Right atrium auricular region (tissue), 2 donors: ENCODE measurements around the gene HOXC13. TPM values are rescaled to one million over a fixed set of nuclear protein-coding genes. Genes with fewer than 3 reads are reported as not detected.

Source experiments
- DNase-seq: peaks from one replicate; pipeline ENCODE4 v3.0.0-alpha.2; 2019; ENCODE audit warnings: low spot score
- H3K27ac ChIP-seq, 2 donors: fragments of 200-600 bp; sonication (generic); 1 replicate in 1 of 2; 2 replicates in 1 of 2; pipeline ENCODE4 v1.5.1; 2016 to 2019
- H3K27me3 ChIP-seq, 2 donors: fragments of 200-600 bp; sonication (generic); one replicate each; pipeline versions ENCODE4 v1.5.1 to v1.6.0; 2017 to 2019
- H3K36me3 ChIP-seq: fragments of 200-600 bp; sonication (generic); one replicate; pipeline ENCODE4 v1.5.1; 2016
- H3K4me1 ChIP-seq, 2 donors: fragments of 200-600 bp; sonication (generic); one replicate each; pipeline versions ENCODE4 v1.5.1 to v1.6.0; 2017 to 2019
- H3K4me3 ChIP-seq, 2 donors: fragments of 200-600 bp; sonication (generic); 1 replicate in 1 of 2; 2 replicates in 1 of 2; pipeline ENCODE4 v1.5.1; 2017 to 2019; ENCODE audit warnings: mild to moderate bottlenecking in 1 of 2, moderate library complexity in 1 of 2
- H3K9me3 ChIP-seq, 2 donors: fragments of 200-600 bp; sonication (generic); one replicate each; pipeline ENCODE4 v1.5.1; 2019
- CTCF ChIP-seq, 2 donors: fragments of 200-600 bp; sonication (generic); IDR thresholded peaks; one replicate each; pipeline ENCODE4 v1.5.1; 2019; ENCODE audit warnings: antibody characterized with exemption in 2 of 2
- total RNA-seq, 2 donors: library from RNA; depleted of rRNA; stranded (reverse); fragments of >200 nt; gene quantifications; one replicate each; pipeline ENCODE4 v1.1.0, GENCODE V29; 2016

The HOXC13 gene
- total RNA-seq, 2 donors from 2014 or later: not detected

- no peaks in the 10 kb centered on the region for H3K9me3 ChIP-seq
- H3K4me3 ChIP-seq: no peak overlapping the region
- H3K36me3 ChIP-seq: no peaks in the 10 kb centered on the region
- DNase-seq: no peak
- peaks cover 0 to 26% of the 10 kb centered on the region in 2 donors for H3K4me1 ChIP-seq
- no peak overlapping the region for H3K27ac ChIP-seq
- TF ChIP-seq CTCF (IDR thresholded peaks at IDR 0.05): no peak
- peaks cover 74 to 85% of the 10 kb centered on the region in 2 donors for H3K27me3 ChIP-seq
These were observed 17.7 kb downstream of the HOXC13 start for GRCh38 chr12:53956251-53956887.

GRCh38 chr12:53956914-53957536 is 18.4 kb downstream of the HOXC13 start:
- Histone ChIP-seq H3K27ac (no peak overlapping the region), H3K36me3 (no peaks in the 10 kb centered on the region), H3K9me3 (no peaks in the 10 kb centered on the region), H3K27me3 (peaks cover 76 to 85% of the 10 kb centered on the region in 2 donors), H3K4me3 (no peak overlapping the region), H3K4me1 (peaks cover 0 to 22% of the 10 kb centered on the region in 2 donors)
- no peak for TF ChIP-seq CTCF (IDR thresholded peaks at IDR 0.05)
- no peak for DNase-seq

GRCh38 chr12:53958128-53958527 is 19.5 kb downstream of the HOXC13 start:
- no peaks in the 10 kb centered on the region for H3K36me3 ChIP-seq
- H3K27ac ChIP-seq: no peak overlapping the region
- H3K4me1 ChIP-seq: peaks cover 0 to 21% of the 10 kb centered on the region in 2 donors
- H3K4me3 ChIP-seq: no peak overlapping the region
- DNase-seq: no peak
- peaks cover 73 to 82% of the 10 kb centered on the region in 2 donors for H3K27me3 ChIP-seq
- TF ChIP-seq CTCF (IDR thresholded peaks at IDR 0.05): no peak
- no peaks in the 10 kb centered on the region for H3K9me3 ChIP-seq

GRCh38 chr12:53959314-53959713 is 20.7 kb downstream of the HOXC13 start:
- TF ChIP-seq CTCF (IDR thresholded peaks at IDR 0.05): no peak
- peaks cover 75 to 83% of the 10 kb centered on the region in 2 donors for H3K27me3 ChIP-seq

GRCh38 chr12:53960187-53961024 is 21.8 kb downstream of the HOXC13 start:
- H3K4me1 ChIP-seq: peaks cover 0 to 13% of the 10 kb centered on the region in 2 donors
- H3K9me3 ChIP-seq: no peaks in the 10 kb centered on the region
- no peaks in the 10 kb centered on the region for H3K36me3 ChIP-seq
- H3K4me3 ChIP-seq: no peak overlapping the region
- H3K27ac ChIP-seq: no peak overlapping the region
- DNase-seq: no peak
- TF ChIP-seq CTCF (IDR thresholded peaks at IDR 0.05): no peak
- H3K27me3 ChIP-seq: peaks cover 78 to 80% of the 10 kb centered on the region in 2 donors

More at GRCh38 chr12:53959314-53959713, 20.7 kb downstream of the HOXC13 start:
- Histone ChIP-seq H3K27ac (no peak overlapping the region), H3K36me3 (no peaks in the 10 kb centered on the region), H3K4me1 (peaks cover 0 to 21% of the 10 kb centered on the region in 2 donors), H3K4me3 (no peak overlapping the region), H3K9me3 (no peaks in the 10 kb centered on the region)
- DNase-seq: no peak
